ENCODE measurements around the gene PIGU. TPM values are rescaled to one million over a fixed set of nuclear protein-coding genes. Genes with fewer than 3 reads are reported as not detected.

The PIGU gene
- total RNA-seq, 1 experiment from 2014 or later, result 25.0 TPM

- no peak overlapping the region for H3K4me2 ChIP-seq
- TF ChIP-seq EZH2 (IDR thresholded peaks at IDR 0.05; ENCODE audit: low read depth), result no peak
- TF ChIP-seq CTCF (conservative IDR thresholded peaks at IDR 0.05), result no peak
Measured at GRCh38 chr20:34689486-34689885, 12.6 kb upstream of the PIGU start.

GRCh38 chr20:34683667-34684066 is 6.8 kb upstream of the PIGU start:
- BruUV-seq (replicated peaks), result no TSS peak
- no peaks in the 10 kb centered on the region for H3K79me2 ChIP-seq (ENCODE audit: low read depth)
- no peak overlapping the region for H2AFZ ChIP-seq
- no peaks in the 10 kb centered on the region for H3K36me3 ChIP-seq (ENCODE audit: low read depth)
- POLR2A ChIA-PET (ENCODE audit: unreplicated experiment), result no interaction called here
- no peaks in the 10 kb centered on the region for H4K20me1 ChIP-seq (ENCODE audit: insufficient read depth)
- H3F3A ChIP-seq (ENCODE audit: insufficient read depth, low read depth), result peaks cover 7% of the 10 kb centered on the region; the same call in 1 of the 2 replicates
- H3K27ac ChIP-seq, result no peak overlapping the region
- TF ChIP-seq CTCF (conservative IDR thresholded peaks at IDR 0.05), result no peak
- no peak for TF ChIP-seq EZH2 (IDR thresholded peaks at IDR 0.05; ENCODE audit: low read depth)
- no peak overlapping the region for H3K4me3 ChIP-seq
- no peak for DNase-seq
- CTCF ChIA-PET, result no interaction called here
- intact Hi-C loops (cut with micrococcal nuclease; ENCODE audit: unreplicated experiment), result no loop called here
- no peaks in the 10 kb centered on the region for H3K9me2 ChIP-seq (ENCODE audit: insufficient read depth)
- H3K9me3 ChIP-seq (ENCODE audit: insufficient read depth, low read depth), result no peaks in the 10 kb centered on the region
- 0 out of 2 replicates have a peak, but pooled peaks cover 7% of the 10 kb centered on the region for H3K4me1 ChIP-seq (replicated peaks; ENCODE audit: insufficient read depth)
- H3K4me2 ChIP-seq, result no peak overlapping the region
- H3K27me3 ChIP-seq (ENCODE audit: insufficient read depth, low read depth), result no peaks in the 10 kb centered on the region

More at GRCh38 chr20:34689486-34689885, 12.6 kb upstream of the PIGU start:
- Histone ChIP-seq H3K9me2 (ENCODE audit: insufficient read depth) (no peaks in the 10 kb centered on the region), H4K20me1 (ENCODE audit: insufficient read depth) (no peaks in the 10 kb centered on the region), H3K79me2 (ENCODE audit: low read depth) (no peaks in the 10 kb centered on the region), H3K4me3 (no peak overlapping the region), H3K4me1 (replicated peaks; ENCODE audit: insufficient read depth) (no peaks in the 10 kb centered on the region; the same call in 1 of the 2 replicates), H2AFZ (no peak overlapping the region), H3F3A (ENCODE audit: insufficient read depth, low read depth) (peaks cover 10% of the 10 kb centered on the region; the same call in 1 of the 2 replicates), H3K27ac (no peak overlapping the region), H3K27me3 (ENCODE audit: insufficient read depth, low read depth) (no peaks in the 10 kb centered on the region), H3K9me3 (ENCODE audit: insufficient read depth, low read depth) (no peaks in the 10 kb centered on the region), H3K36me3 (ENCODE audit: low read depth) (no peaks in the 10 kb centered on the region)
- CTCF ChIA-PET, result no interaction called here
- BruUV-seq (replicated peaks), result no TSS peak
- POLR2A ChIA-PET (ENCODE audit: unreplicated experiment), result interaction anchor here (0.6 kb wide), 1 partner anchor 125 kb away, joined by 11 read pairs; no protein-coding TSS in a partner anchor
- intact Hi-C loops (cut with micrococcal nuclease; ENCODE audit: unreplicated experiment), result no loop called here
- DNase-seq, result peak in 1 of 2 experiments; percentile 56

- DNase-seq, result peak in 1 of 2 experiments; percentile 43
- no peak overlapping the region for H3K4me2 ChIP-seq
- no peak overlapping the region for H3K4me3 ChIP-seq
- CTCF ChIA-PET, result interaction anchor here (0.7 kb wide), 1 partner anchor 146 kb away, joined by 5 read pairs; no protein-coding TSS in a partner anchor
- H3K9me3 ChIP-seq (ENCODE audit: insufficient read depth, low read depth), result no peaks in the 10 kb centered on the region
- peaks cover 16% of the 10 kb centered on the region for H3K4me1 ChIP-seq (replicated peaks; ENCODE audit: insufficient read depth)
- no peak overlapping the region for H2AFZ ChIP-seq
- intact Hi-C loops (cut with micrococcal nuclease; ENCODE audit: unreplicated experiment), result no loop called here
- H3K79me2 ChIP-seq (ENCODE audit: low read depth), result peaks cover 10% of the 10 kb centered on the region
- no peak for TF ChIP-seq CTCF (conservative IDR thresholded peaks at IDR 0.05)
- H3K36me3 ChIP-seq (ENCODE audit: low read depth), result no peaks in the 10 kb centered on the region
- BruUV-seq (replicated peaks), result no TSS peak
- POLR2A ChIA-PET (ENCODE audit: unreplicated experiment), result interaction anchor here (0.6 kb wide), 1 partner anchor 330 kb away, joined by 7 read pairs; no protein-coding TSS in a partner anchor
- H3K27ac ChIP-seq, result 0 out of 2 replicates have a peak overlapping the region, but pooled peaks have one; percentile 20
- peaks cover 15% of the 10 kb centered on the region; the same call in 1 of the 2 replicates for H3F3A ChIP-seq (ENCODE audit: insufficient read depth, low read depth)
- no peaks in the 10 kb centered on the region for H3K9me2 ChIP-seq (ENCODE audit: insufficient read depth)
- no peaks in the 10 kb centered on the region for H3K27me3 ChIP-seq (ENCODE audit: insufficient read depth, low read depth)
- H4K20me1 ChIP-seq (ENCODE audit: insufficient read depth), result no peaks in the 10 kb centered on the region
Measured at GRCh38 chr20:34680586-34681175, 3.8 kb upstream of the PIGU start.
